Measurements from ENCODE around the gene DOP1B. TPM values are rescaled to one million over a fixed set of nuclear protein-coding genes. Genes with fewer than 3 reads are reported as not detected.
"Not testable (repeated sequence)": the region's sequence is repeated elsewhere in the genome, so short reads cannot be mapped to it uniquely, and the experiment has no call there.

The DOP1B gene
- polyA plus RNA-seq, 3 donors: 4.7 to 6.9 (median 6.5) TPM

DNA sequence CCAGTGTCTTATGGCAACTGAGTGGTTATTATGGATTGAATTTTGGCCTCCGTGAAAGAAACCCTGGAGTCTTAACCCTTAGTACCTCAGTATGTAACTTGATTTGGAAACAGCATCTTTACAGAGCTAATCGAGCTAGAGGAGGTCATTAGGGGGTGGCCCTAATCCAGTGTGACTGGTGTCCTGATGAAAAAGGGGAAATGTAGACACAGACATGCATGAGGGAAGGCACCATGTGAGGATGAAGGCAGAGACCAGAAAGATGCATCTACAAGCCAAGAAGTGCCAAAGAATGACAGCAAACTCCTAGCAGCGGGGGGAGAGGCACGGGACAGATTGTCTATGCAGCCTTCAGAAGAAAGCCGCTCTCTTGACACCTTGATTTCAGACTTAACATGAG, 14.7 kb downstream of the DOP1B start:
- DNase-seq: no peak

GRCh38 chr21:36171741-36172331, 15.2 kb downstream of the DOP1B start:
- DNase-seq: no peak

DNA sequence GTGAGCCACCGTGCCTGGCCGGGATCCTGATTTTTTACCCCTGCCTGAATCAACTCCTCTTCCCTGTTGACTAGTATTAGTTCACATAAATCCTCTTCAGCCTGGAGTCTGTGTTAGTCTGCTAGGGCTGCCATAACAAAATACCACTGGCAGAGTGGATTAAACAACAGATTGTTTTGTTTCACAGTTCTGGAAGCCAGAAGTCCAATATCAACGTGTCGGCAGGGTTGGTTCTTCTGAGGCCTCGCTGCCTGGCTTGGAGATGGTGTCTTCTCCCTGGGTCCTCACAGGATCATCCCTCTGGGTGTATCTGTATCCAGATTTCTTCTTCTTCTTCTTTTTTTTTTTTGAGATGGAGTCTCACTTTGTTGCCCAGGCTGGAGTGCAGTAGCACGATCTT, 18.2 kb downstream of the DOP1B start:
- DNase-seq: no peak

DNA sequence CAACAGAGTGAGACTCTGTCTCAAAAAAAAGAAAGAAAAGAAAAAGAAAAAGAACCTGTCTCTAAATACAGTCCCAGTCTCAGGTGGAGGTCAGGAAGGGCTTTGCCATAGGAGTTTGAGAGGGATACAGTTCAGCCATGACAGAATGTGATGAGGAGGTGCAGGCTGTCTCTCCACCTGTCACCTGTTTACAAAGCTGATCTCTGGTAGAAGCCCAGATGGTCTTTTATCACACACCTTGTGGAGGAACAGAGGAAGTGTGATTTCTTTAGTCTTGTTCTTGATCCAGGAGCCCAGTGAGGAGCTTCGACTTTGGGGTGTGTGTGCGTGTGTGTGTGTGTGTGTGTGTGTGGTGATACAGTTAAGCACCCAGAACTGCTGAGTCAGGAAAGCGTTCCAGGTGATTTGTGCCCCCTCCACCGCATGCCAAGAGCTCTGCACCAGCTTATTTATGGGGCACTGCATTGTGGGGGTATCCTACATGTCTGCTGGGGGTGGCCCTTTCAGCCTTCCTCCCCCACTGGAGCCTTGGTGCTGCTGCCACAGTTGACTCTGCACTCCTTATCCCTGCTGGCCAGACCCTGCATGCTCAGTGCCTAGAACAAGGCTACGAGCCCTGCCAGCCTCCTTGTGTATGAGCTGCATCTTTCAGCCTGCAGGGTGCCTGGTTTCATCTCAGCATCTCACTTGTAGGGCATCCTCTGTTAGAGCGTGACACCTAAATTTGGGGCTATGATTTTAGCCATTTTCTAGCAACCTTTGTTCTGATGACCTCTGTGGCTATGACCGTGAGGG, 19.3 kb downstream of the DOP1B start:
- no peak for DNase-seq

GRCh38 chr21:36178349-36178748, 21.7 kb downstream of the DOP1B start:
- DNase-seq: no peak

GRCh38 chr21:36179145-36179544, 22.5 kb downstream of the DOP1B start:
- DNase-seq: no peak

DNA sequence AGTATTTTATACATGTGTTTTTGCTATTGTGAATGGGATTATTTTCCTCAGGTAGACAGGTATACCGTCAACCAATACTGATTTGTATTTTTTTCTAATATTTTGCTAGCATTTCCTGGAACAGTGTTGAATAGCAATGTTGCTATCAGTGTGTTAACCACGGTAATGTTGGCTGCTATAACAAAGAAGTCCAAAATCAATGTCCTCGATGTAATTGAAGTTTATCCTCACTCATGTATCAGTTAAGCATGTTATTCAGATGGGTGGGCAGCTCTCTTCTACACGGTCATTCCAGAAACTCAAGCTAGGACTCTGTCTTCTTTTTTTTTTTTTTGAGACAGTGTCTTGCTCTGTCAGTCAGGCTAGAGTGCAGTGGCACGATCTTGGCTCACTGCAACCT, 24.3 kb downstream of the DOP1B start:
- DNase-seq: no peak

- DNase-seq: no peak
Observed at GRCh38 chr21:36183144-36183795, 26.6 kb downstream of the DOP1B start.

DNA sequence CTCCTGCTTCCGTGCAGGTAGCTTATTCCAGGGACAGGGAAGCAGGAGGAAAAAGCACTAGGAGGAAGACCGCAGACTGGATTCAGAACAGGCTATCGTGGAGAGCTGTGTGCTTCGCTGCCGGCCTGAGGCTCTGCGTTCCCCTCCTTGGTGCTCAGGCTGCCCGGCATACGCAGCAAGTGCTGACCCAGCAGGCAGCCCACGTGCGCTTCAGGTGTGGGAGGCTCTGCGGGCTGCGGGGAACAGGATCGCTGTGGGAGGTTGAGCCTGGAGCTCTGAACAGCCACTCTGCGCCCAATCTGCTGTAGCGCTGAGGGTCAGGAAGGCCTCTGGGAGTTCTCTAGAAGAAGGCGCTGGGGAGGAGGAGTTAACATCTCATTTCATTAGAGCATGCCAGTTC, 27.9 kb downstream of the DOP1B start:
- no peak for DNase-seq

GRCh38 chr21:36185523-36185922, 28.9 kb downstream of the DOP1B start:
- no peak for DNase-seq

DNA sequence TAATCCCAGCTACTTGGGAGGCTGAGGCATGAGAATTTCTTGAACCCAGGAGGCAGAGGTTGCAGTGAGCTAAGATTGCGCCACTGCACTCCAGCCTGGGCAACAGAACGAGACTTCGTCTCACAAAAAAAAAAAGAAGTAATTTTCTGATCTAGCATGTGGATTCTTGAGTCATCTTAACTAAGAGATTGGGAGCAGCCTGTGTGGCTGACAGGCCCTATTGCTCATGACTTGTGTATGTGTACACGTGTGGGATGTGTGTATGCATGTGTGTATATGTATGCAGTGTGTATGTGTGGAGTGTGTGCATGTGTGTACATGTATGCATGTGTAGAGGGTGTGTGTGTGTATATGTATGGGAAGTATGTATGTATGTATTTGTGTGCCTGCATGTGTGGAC, 29.5 kb downstream of the DOP1B start:
- no peak for DNase-seq

- DNase-seq: no peak
Observed at GRCh38 chr21:36186506-36187399, 30.1 kb downstream of the DOP1B start.

DNA sequence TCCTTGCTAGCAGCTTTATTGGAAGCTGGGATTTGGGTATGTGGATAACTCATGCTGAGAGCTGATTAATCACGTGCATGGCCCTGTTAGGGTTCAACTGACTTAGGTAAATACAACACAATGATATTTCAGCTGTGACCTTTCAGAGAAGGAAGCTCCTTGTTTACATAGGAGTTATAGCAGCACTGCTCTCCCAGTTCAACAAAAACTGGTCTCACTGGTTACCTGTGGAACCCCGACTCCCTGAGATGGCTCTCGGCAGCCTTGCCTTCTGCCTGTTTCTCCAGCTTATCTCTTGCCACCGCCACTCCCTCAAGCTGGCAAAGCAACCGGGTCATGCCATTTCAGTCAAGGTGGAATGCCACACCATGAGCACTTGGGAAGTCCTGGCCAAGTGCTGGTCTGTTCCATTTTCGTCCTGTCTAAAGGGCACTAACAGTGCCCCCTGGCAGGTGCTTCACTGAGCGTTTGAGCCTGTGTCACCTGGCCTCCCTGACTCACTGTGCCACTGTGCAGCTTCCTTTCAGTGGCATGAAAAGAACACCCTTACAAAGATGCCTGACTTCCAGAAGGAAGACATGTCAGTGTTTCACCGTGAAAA, 31.6 kb downstream of the DOP1B start:
- DNase-seq: no peak

DNA sequence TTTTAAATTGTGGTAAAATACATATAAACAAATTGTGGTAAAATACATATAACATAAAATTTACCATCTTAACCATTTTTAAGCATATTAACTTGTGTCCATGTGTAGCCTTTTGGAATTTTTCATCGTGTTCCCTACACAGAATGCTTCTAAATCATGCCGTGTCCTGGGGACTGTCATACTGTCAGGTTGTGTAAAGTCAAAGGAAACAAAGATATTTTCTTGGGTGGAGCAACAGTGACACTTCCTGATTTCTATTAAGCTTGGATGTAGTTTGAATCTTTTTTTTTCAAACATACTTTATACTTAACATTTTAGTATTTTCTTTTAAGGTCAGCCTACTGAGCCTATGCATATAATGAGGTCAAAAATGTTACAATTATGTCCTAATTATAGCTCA, 32.3 kb downstream of the DOP1B start:
- DNase-seq: no peak

DNA sequence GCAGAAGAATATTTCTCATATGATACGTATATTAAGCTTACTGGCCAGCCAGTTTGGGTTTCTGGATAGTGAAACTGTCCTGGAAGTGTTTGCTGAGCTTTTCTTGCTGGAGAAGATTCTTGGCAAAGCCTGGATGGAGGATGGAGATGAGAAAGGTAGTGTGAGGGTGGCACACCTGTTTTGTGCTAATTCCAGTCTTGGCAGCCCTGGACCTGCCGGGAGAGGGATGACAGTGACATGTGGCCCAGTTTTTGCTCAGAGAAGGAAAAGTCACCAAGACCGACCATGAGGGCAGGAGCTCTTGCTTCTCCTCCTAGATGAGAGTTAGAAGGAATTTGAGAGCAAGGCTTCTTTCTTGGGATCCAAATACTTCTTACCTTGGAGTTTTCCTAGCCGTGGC, 34.1 kb downstream of the DOP1B start:
- no peak for DNase-seq

GRCh38 chr21:36193200-36193599, 36.6 kb downstream of the DOP1B start:
- DNase-seq: no peak

DNA sequence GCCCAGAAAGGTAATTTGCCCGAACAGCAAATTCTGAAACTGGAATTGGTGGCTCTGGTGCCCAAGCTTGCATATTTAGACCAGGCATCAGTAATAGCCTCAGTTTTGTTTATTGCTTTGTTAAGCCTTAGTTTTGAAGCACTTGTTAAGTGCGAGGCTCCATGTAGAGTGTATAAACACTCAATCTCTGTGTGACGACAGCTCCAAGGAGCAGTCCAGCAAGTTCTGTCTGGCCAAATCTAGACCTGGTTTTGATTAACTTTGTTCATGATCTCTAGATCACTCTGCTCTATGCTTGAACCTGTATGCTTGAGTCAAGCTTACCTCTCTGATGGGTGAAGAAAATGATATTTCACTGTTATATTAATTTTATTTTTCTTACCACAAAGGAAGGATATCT, 37.4 kb downstream of the DOP1B start:
- no peak for DNase-seq

GRCh38 chr21:36195613-36196012, 39.0 kb downstream of the DOP1B start:
- no peak for DNase-seq

GRCh38 chr21:36199021-36199420, 42.4 kb downstream of the DOP1B start:
- DNase-seq: no peak

- not testable (repeated sequence) for DNase-seq
Observed at GRCh38 chr21:36199575-36199974, 43.0 kb downstream of the DOP1B start.

GRCh38 chr21:36200081-36200561, 43.5 kb downstream of the DOP1B start:
- no peak for DNase-seq

All from renal pelvis (tissue), 4 donors.